Measurements from ENCODE around the gene AKAP9.
"Not testable (repeated sequence)": the region's sequence is repeated elsewhere in the genome, so short reads cannot be mapped to it uniquely, and the experiment has no call there.

Gene AKAP9

GRCh38 chr7:91940572-91941341 is at the start of gene AKAP9:
Gene AKAP9, plus strand, starts transcription at chr7:91940862. Its CDS starts 238 bp downstream, at chr7:91941100.
- peak; percentile 96 for DNase-seq

GRCh38 chr7:91892099-91892705 is 48.5 kb upstream of the AKAP9 start:
- no peak for DNase-seq

GRCh38 chr7:91892821-91893340 is 47.8 kb upstream of the AKAP9 start:
- DNase-seq = no peak

GRCh38 chr7:91893699-91894098 is 47.0 kb upstream of the AKAP9 start:
- DNase-seq = not testable (repeated sequence)

- DNase-seq = no peak
Measured at GRCh38 chr7:91894781-91895480, 45.7 kb upstream of the AKAP9 start.

GRCh38 chr7:91898240-91898992 is 42.2 kb upstream of the AKAP9 start:
- DNase-seq = no peak

GRCh38 chr7:91899563-91899962 is 41.1 kb upstream of the AKAP9 start:
- no peak for DNase-seq

- no peak for DNase-seq
Measured at GRCh38 chr7:91910171-91910570, 30.5 kb upstream of the AKAP9 start.

GRCh38 chr7:91911121-91911520 is 29.5 kb upstream of the AKAP9 start:
- DNase-seq = no peak

GRCh38 chr7:91912494-91912893 is 28.2 kb upstream of the AKAP9 start:
- no peak for DNase-seq

GRCh38 chr7:91913612-91914011 is 27.1 kb upstream of the AKAP9 start:
- DNase-seq = no peak

GRCh38 chr7:91915401-91916050 is 25.1 kb upstream of the AKAP9 start:
- DNase-seq = no peak

- DNase-seq = no peak
Measured at GRCh38 chr7:91916051-91916440, 24.6 kb upstream of the AKAP9 start.

GRCh38 chr7:91918356-91918755 is 22.3 kb upstream of the AKAP9 start:
- no peak for DNase-seq

GRCh38 chr7:91922857-91923256 is 17.8 kb upstream of the AKAP9 start:
- DNase-seq = no peak

GRCh38 chr7:91927912-91928311 is 12.8 kb upstream of the AKAP9 start:
- DNase-seq = no peak

- DNase-seq = no peak
Measured at GRCh38 chr7:91929463-91929862, 11.2 kb upstream of the AKAP9 start.

- DNase-seq = peak; percentile 55
Measured at GRCh38 chr7:91940171-91940570, 491 bp upstream of the AKAP9 start.

GRCh38 chr7:91941450-91941849 is 788 bp downstream of the AKAP9 start:
- DNase-seq = peak; percentile 85

- no peak for DNase-seq
Measured at GRCh38 chr7:91942312-91942711, 1.6 kb downstream of the AKAP9 start.

GRCh38 chr7:91944970-91945369 is 4.3 kb downstream of the AKAP9 start:
- not testable (repeated sequence) for DNase-seq

- DNase-seq = no peak
Measured at GRCh38 chr7:91945476-91945875, 4.8 kb downstream of the AKAP9 start.

All from RPMI8226 (cell line).